GM12892 (cell line): ENCODE measurements around the gene ZNF556.
"Not testable (repeated sequence)": the region's sequence is repeated elsewhere in the genome, so short reads cannot be mapped to it uniquely, and the experiment has no call there.

Source experiments
- DNase-seq: peaks from one replicate; pipeline ENCODE4 v3.0.0; 2011; ENCODE audit not compliant: insufficient read length
- FAIRE-seq: peaks from 2 replicates; lab custom pipeline; 2011; peaks lifted over from hg19 to GRCh38; lab: Jason Lieb, UNC
- POLR2A ChIP-seq: IDR thresholded peaks from 2 replicates; pipeline ENCODE4 v1.6.1; 2011; ENCODE audit warnings: low read depth, low read length, control low read depth
- POLR2AphosphoS5 ChIP-seq: IDR thresholded peaks from 2 replicates; pipeline ENCODE4 v1.6.1; 2011; ENCODE audit warnings: low read depth, low read length, control low read depth
- TAF1 ChIP-seq: IDR thresholded peaks from 2 replicates; pipeline ENCODE4 v1.6.1; 2011; ENCODE audit warnings: low read depth, mild to moderate bottlenecking, control low read depth, low read length, borderline replicate concordance

Gene ZNF556

GRCh38 chr19:2856457-2857050, 10.6 kb upstream of the ZNF556 start:
- no peak for TF ChIP-seq POLR2A
- no peak for TF ChIP-seq TAF1
- TF ChIP-seq POLR2AphosphoS5 = no peak
- FAIRE-seq = no peak
- DNase-seq = no peak

GRCh38 chr19:2858864-2859263, 8.3 kb upstream of the ZNF556 start:
- DNase-seq (no peak), FAIRE-seq (no peak)
- TF ChIP-seq TAF1 (no peak), POLR2A (no peak), POLR2AphosphoS5 (no peak)

GRCh38 chr19:2863816-2864215, 3.3 kb upstream of the ZNF556 start:
- no peak for FAIRE-seq
- DNase-seq = no peak
- no peak for TF ChIP-seq TAF1
- TF ChIP-seq POLR2AphosphoS5 = no peak
- TF ChIP-seq POLR2A = no peak

GRCh38 chr19:2865334-2866100, 1.6 kb upstream of the ZNF556 start:
- FAIRE-seq = no peak
- no peak for DNase-seq

GRCh38 chr19:2866495-2867024, 575 bp upstream of the ZNF556 start:
- DNase-seq = no peak
- no peak for TF ChIP-seq TAF1
- no peak for TF ChIP-seq POLR2A
- TF ChIP-seq POLR2AphosphoS5 = no peak
- FAIRE-seq = no peak

More at GRCh38 chr19:2865334-2866100, 1.6 kb upstream of the ZNF556 start:
- TF ChIP-seq POLR2A (no peak), TAF1 (no peak), POLR2AphosphoS5 (no peak)

GRCh38 chr19:2869618-2870017, 2.5 kb downstream of the ZNF556 start:
- FAIRE-seq (no peak), DNase-seq (no peak)
- TF ChIP-seq POLR2A = no peak
- no peak for TF ChIP-seq TAF1
- no peak for TF ChIP-seq POLR2AphosphoS5

GRCh38 chr19:2872175-2872574, 5.0 kb downstream of the ZNF556 start:
- FAIRE-seq, DNase-seq: not testable (repeated sequence)

- TF ChIP-seq POLR2A (no peak), POLR2AphosphoS5 (no peak), TAF1 (no peak)
- DNase-seq (no peak), FAIRE-seq (no peak)
These were observed 10.5 kb downstream of the ZNF556 start for GRCh38 chr19:2877398-2878331.

GRCh38 chr19:2883686-2884439, 16.7 kb downstream of the ZNF556 start:
- FAIRE-seq = no peak
- TF ChIP-seq TAF1 (no peak), POLR2A (no peak), POLR2AphosphoS5 (no peak)
- DNase-seq = no peak

- FAIRE-seq (no peak), DNase-seq (no peak)
- TF ChIP-seq POLR2AphosphoS5 (no peak), POLR2A (no peak), TAF1 (no peak)
These were observed 18.6 kb downstream of the ZNF556 start for GRCh38 chr19:2885736-2886135.

- DNase-seq (no peak), FAIRE-seq (peak; percentile 65)
- TF ChIP-seq TAF1 = no peak
- TF ChIP-seq POLR2A = no peak
- no peak for TF ChIP-seq POLR2AphosphoS5
These were observed 20.3 kb downstream of the ZNF556 start for GRCh38 chr19:2887391-2887914.
